ENCODE data around the gene PSENEN.

The PSENEN gene

GRCh38 chr19:35712567-35713505, 32.6 kb upstream of the PSENEN start:
- no peaks in the 10 kb centered on the region for H3K9me3 ChIP-seq
- H3K36me3 ChIP-seq: no peaks in the 10 kb centered on the region
- peak overlapping the region; percentile 3; the same call in 1 of the 2 replicates for H3K27ac ChIP-seq
- H3K27me3 ChIP-seq: 0 out of 2 replicates have a peak, but pooled peaks cover 3% of the 10 kb centered on the region
- H3K4me2 ChIP-seq: peak overlapping the region; percentile 49
- H4K20me1 ChIP-seq: peaks cover 6% of the 10 kb centered on the region; the same call in 1 of the 2 replicates
- peaks cover 35% of the 10 kb centered on the region for H3K4me1 ChIP-seq
- no peak for TF ChIP-seq Cebpa-rat (IDR thresholded peaks at IDR 0.05)
- H3K4me3 ChIP-seq: no peak overlapping the region
- no peak overlapping the region for H3K9ac ChIP-seq

GRCh38 chr19:35713506-35713850, 32.0 kb upstream of the PSENEN start:
- H3K9ac ChIP-seq: peak overlapping the region; percentile 19; the same call in 1 of the 2 replicates
- no peaks in the 10 kb centered on the region for H3K9me3 ChIP-seq
- H3K27ac ChIP-seq: no peak overlapping the region
- H3K4me1 ChIP-seq: peaks cover 35% of the 10 kb centered on the region
- H3K36me3 ChIP-seq: no peaks in the 10 kb centered on the region
- 0 out of 2 replicates have a peak, but pooled peaks cover 3% of the 10 kb centered on the region for H3K27me3 ChIP-seq
- no peak overlapping the region for H3K4me3 ChIP-seq
- H4K20me1 ChIP-seq: peaks cover 10% of the 10 kb centered on the region
- no peak overlapping the region for H3K4me2 ChIP-seq
- TF ChIP-seq Cebpa-rat (IDR thresholded peaks at IDR 0.05): no peak

- TF ChIP-seq Cebpa-rat (IDR thresholded peaks at IDR 0.05): no peak
- Histone ChIP-seq H3K4me2 (no peak overlapping the region), H3K9ac (peak overlapping the region; percentile 19; the same call in 1 of the 2 replicates), H3K36me3 (no peaks in the 10 kb centered on the region), H3K27me3 (0 out of 2 replicates have a peak, but pooled peaks cover 3% of the 10 kb centered on the region), H3K4me3 (no peak overlapping the region), H3K4me1 (peaks cover 39% of the 10 kb centered on the region), H4K20me1 (peaks cover 15% of the 10 kb centered on the region), H3K27ac (no peak overlapping the region), H3K9me3 (no peaks in the 10 kb centered on the region)
Measured at GRCh38 chr19:35713904-35714495, 31.5 kb upstream of the PSENEN start.

GRCh38 chr19:35714601-35715354, 30.7 kb upstream of the PSENEN start:
- 0 out of 2 replicates have a peak, but pooled peaks have one; percentile 35 for TF ChIP-seq Cebpa-rat (IDR thresholded peaks at IDR 0.05)
- peak overlapping the region; percentile 97 for H3K4me2 ChIP-seq
- H3K9me3 ChIP-seq: no peaks in the 10 kb centered on the region
- peaks cover 47% of the 10 kb centered on the region for H3K4me1 ChIP-seq
- H3K4me3 ChIP-seq: peak overlapping the region; percentile 76; the same call in 1 of the 2 replicates
- no peak overlapping the region for H3K9ac ChIP-seq
- peaks cover 23% of the 10 kb centered on the region for H4K20me1 ChIP-seq
- H3K27me3 ChIP-seq: 0 out of 2 replicates have a peak, but pooled peaks cover 3% of the 10 kb centered on the region
- peaks cover 6% of the 10 kb centered on the region for H3K36me3 ChIP-seq
- no peak overlapping the region for H3K27ac ChIP-seq

GRCh38 chr19:35715355-35715809, 30.1 kb upstream of the PSENEN start:
- Histone ChIP-seq H3K4me2 (peak overlapping the region; percentile 97), H3K27ac (peak overlapping the region; percentile 95; the same call in 1 of the 2 replicates), H3K27me3 (0 out of 2 replicates have a peak, but pooled peaks cover 3% of the 10 kb centered on the region), H3K4me1 (peaks cover 49% of the 10 kb centered on the region), H3K9me3 (no peaks in the 10 kb centered on the region), H3K36me3 (peaks cover 12% of the 10 kb centered on the region), H4K20me1 (peaks cover 27% of the 10 kb centered on the region), H3K9ac (peak overlapping the region; percentile 95), H3K4me3 (peak overlapping the region; percentile 76)
- TF ChIP-seq Cebpa-rat (IDR thresholded peaks at IDR 0.05): no peak

- Histone ChIP-seq H3K4me3 (peak overlapping the region; percentile 76), H3K27ac (peak overlapping the region; percentile 95), H4K20me1 (peaks cover 31% of the 10 kb centered on the region), H3K9me3 (no peaks in the 10 kb centered on the region), H3K27me3 (0 out of 2 replicates have a peak, but pooled peaks cover 3% of the 10 kb centered on the region), H3K36me3 (peaks cover 18% of the 10 kb centered on the region), H3K4me1 (peaks cover 49% of the 10 kb centered on the region), H3K4me2 (peak overlapping the region; percentile 97), H3K9ac (peak overlapping the region; percentile 95)
- no peak for TF ChIP-seq Cebpa-rat (IDR thresholded peaks at IDR 0.05)
Measured at GRCh38 chr19:35715981-35716800, 29.3 kb upstream of the PSENEN start.

GRCh38 chr19:35716801-35717664, 28.4 kb upstream of the PSENEN start:
- peaks cover 48% of the 10 kb centered on the region for H3K4me1 ChIP-seq
- 0 out of 2 replicates have a peak, but pooled peaks cover 3% of the 10 kb centered on the region for H3K27me3 ChIP-seq
- H4K20me1 ChIP-seq: peaks cover 40% of the 10 kb centered on the region
- H3K27ac ChIP-seq: peak overlapping the region; percentile 95
- TF ChIP-seq Cebpa-rat (IDR thresholded peaks at IDR 0.05): no peak
- H3K4me2 ChIP-seq: peak overlapping the region; percentile 97
- peak overlapping the region; percentile 95 for H3K9ac ChIP-seq
- peaks cover 26% of the 10 kb centered on the region for H3K36me3 ChIP-seq
- H3K4me3 ChIP-seq: peak overlapping the region; percentile 76
- H3K9me3 ChIP-seq: no peaks in the 10 kb centered on the region

Measured in BLaER1 (cell line).